Fibroblast of mammary gland (primary cell): ENCODE data around the gene GLYATL1B.
A peak's percentile ranks its signal among the peaks of the same experiment; 100 is the strongest.

Experiments
- DNase-seq: peaks from one replicate; pipeline ENCODE4 v3.0.0-alpha.2; 2010; ENCODE audit warnings: low read depth
- H3K4me3 ChIP-seq: 2 replicates; pipeline ENCODE4 v1.5.1; 2011; ENCODE audit warnings: low read depth, mild to moderate bottlenecking, low read length, moderate library complexity; ENCODE audit not compliant: control insufficient read depth
- CTCF ChIP-seq: conservative IDR thresholded peaks from 2 replicates; pipeline ENCODE4 v1.5.1; 2011; ENCODE audit warnings: low read depth, low read length, inconsistent platforms; ENCODE audit not compliant: control insufficient read depth, insufficient read depth

Gene GLYATL1B

GRCh38 chr11:59137190-59137589 is 51.1 kb downstream of the GLYATL1B start:
- no peak for TF ChIP-seq CTCF
- DNase-seq: no peak

DNA sequence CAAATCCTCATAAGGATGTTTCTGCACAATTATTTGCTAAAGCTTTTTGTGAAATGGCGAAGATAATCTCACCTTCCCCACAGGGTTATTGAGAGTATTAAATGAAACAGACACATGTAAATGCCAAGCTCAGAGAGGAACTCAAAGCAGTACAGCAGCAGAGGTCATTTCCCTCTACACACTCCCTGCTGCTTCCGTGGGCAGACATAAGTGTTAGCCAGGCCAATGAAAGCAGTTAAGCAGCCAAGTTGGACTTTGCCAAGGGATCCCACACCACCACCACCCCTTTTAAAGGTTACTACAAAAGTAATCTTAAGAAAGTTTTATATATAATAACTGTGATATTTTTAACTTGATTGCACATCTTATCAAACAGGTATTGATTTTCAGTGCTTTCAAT is 52.5 kb downstream of the GLYATL1B start:
- H3K4me3 ChIP-seq: no peak overlapping the region
- no peak for TF ChIP-seq CTCF
- DNase-seq: no peak

More at GRCh38 chr11:59137190-59137589, 51.1 kb downstream of the GLYATL1B start:
- H3K4me3 ChIP-seq: no peak overlapping the region

DNA sequence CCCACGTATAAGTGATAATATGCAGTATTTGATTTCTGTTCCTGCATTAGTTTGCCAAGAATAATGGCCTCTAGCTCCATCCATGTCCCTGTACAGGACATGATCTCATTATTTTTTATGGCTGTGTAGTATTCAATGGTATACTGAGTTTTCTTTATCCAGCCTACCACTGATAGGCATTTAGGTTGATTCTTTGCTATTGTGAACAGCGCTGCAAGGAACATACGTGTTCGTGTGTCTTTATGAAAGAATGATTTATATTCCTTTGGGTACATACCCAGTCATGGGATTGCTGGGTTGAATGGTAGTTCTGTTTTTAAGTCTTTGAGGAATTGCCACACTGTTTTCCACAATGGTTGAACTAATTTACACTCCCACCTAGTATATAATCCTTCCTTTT is 55.1 kb downstream of the GLYATL1B start:
- no peak for DNase-seq
- no peak for TF ChIP-seq CTCF
- no peak overlapping the region for H3K4me3 ChIP-seq

DNA sequence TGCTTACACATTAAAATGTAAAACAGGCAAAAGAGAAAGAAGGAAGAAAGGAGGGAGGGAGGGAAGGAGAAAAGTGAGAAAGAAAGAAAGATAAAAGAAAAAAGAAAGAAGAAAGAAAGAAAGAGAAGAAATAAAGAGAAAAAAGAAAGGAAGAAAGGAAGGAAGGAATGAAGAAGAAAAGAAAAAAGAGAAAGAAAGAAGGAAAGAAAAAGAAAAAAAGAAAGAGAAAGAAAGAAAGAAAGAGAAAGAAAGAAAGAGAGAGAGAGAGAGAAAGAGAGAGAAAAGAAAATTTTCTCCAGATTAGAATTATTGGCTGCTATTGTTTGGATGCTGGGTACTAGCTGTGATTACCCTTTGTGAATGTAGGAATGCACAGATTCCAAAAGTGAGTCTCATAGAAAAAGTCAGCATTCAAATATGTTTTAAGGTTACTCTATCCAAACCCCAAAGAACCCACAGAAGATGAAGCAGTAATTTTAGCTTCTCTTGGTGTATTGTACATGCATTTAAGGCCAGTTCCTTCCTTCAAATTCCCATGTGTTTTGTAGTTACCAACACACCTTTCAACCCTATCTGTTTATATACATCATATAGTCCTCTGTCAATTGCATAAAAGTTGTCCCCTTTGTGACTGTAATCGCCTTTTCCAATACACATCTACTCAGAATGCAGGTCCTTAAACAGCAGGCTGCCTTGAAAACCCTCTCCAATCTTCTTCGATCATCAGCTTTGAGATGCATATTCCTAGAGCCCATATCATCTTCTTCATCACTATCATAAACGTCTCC is 55.8 kb downstream of the GLYATL1B start:
- no peak for TF ChIP-seq CTCF
- H3K4me3 ChIP-seq: peak overlapping the region; percentile 74
- peak; percentile 50 for DNase-seq

GRCh38 chr11:59142530-59143507 is 56.7 kb downstream of the GLYATL1B start, which contains the start of gene FAM111A:
Gene FAM111A, plus strand, starts transcription at chr11:59142856. Its CDS starts 6,017 bp downstream, at chr11:59148873.
- H3K4me3 ChIP-seq: peak within 1 kb of the TSS; percentile 74
- TF ChIP-seq CTCF: no peak
- DNase-seq: peak; percentile 74

- no peak for TF ChIP-seq CTCF
- H3K4me3 ChIP-seq: peak overlapping the region; percentile 61
- no peak for DNase-seq
Measured at GRCh38 chr11:59144096-59144495, 58.0 kb downstream of the GLYATL1B start.
